GM12878 (cell line): ENCODE measurements around the gene GLE1. TPM values are rescaled to one million over a fixed set of nuclear protein-coding genes. Genes with fewer than 3 reads are reported as not detected.

Experiments
- BACH1 ChIP-seq: fragments of 450-650 bp; IDR thresholded peaks from 2 replicates; pipeline ENCODE4 v1.6.1; 2017; ENCODE audit warnings: mild to moderate bottlenecking, borderline replicate concordance
- BMI1 ChIP-seq: fragments of 450-650 bp; IDR thresholded peaks from 2 replicates; pipeline ENCODE4 v1.6.1; 2016; ENCODE audit warnings: mild to moderate bottlenecking, moderate library complexity, borderline replicate concordance
- CEBPB ChIP-seq, 2 experiments: fragments of 150-350 bp in 1 of 2; IDR thresholded peaks; 2 replicates each; pipeline ENCODE4 v1.6.1; 2012 to 2014; ENCODE audit warnings: low read depth in 2 of 2, low read length in 2 of 2, borderline replicate concordance in 1 of 2, inconsistent platforms in 1 of 2
- CREB1 ChIP-seq: IDR thresholded peaks from 2 replicates; pipeline ENCODE4 v1.6.1; 2012; ENCODE audit warnings: low read depth, mild to moderate bottlenecking, inconsistent platforms
- FOS ChIP-seq: IDR thresholded peaks from 3 replicates; pipeline ENCODE4 v1.6.1; 2011; ENCODE audit warnings: borderline replicate concordance; ENCODE audit not compliant: insufficient read length; ENCODE audit errors: extremely low read depth
- MEF2B ChIP-seq: fragments of 450-650 bp; IDR thresholded peaks from 2 replicates; pipeline ENCODE4 v1.6.1; 2018; ENCODE audit warnings: mild to moderate bottlenecking, moderate library complexity; ENCODE audit not compliant: partially characterized antibody, poor library complexity, severe bottlenecking
- NFYB ChIP-seq: IDR thresholded peaks from 2 replicates; pipeline ENCODE4 v1.6.1; 2011; ENCODE audit warnings: low read depth, mild to moderate bottlenecking, low read length, improper control_type of control experiment, moderate library complexity; ENCODE audit not compliant: insufficient read depth
- PML ChIP-seq: IDR thresholded peaks from 2 replicates; pipeline ENCODE4 v1.6.1; 2012; ENCODE audit warnings: low read length, inconsistent platforms
- POLR2A ChIP-seq: IDR thresholded peaks from 2 replicates; pipeline ENCODE4 v1.6.1; 2011; ENCODE audit warnings: low read depth, mild to moderate bottlenecking, low read length
- POLR2AphosphoS5 ChIP-seq: IDR thresholded peaks from 2 replicates; pipeline ENCODE4 v1.6.1; 2011; ENCODE audit warnings: mild to moderate bottlenecking, low read length, inconsistent platforms
- RB1 ChIP-seq: fragments of 450-650 bp; formaldehyde crosslinking; IDR thresholded peaks from 2 replicates; pipeline ENCODE4 v1.6.1; 2017; ENCODE audit warnings: mild to moderate bottlenecking, borderline replicate concordance
- SP1 ChIP-seq: IDR thresholded peaks from one replicate; pipeline ENCODE4 v1.6.1; 2011; ENCODE audit warnings: low read depth, low read length
- polyA plus RNA-seq, 11 experiments: library from polyadenylated mRNA; depleted of rRNA in 4 of 11; unstranded in 6 of 11; stranded (reverse) in 5 of 11; fragments of >200 nt; fragmentation: Nextera tagmentation in 4 of 11; fragmentation: Illumina TruSeq in 1 of 11; extraction: Ambion mirVana in 4 of 11; extraction: Trizol in 1 of 11; gene quantifications; 1 replicate in 1 of 11; 2 replicates in 10 of 11; pipeline versions ENCODE4 v1.2.1 to v1.2.3, GENCODE V29; 2011 to 2016; ENCODE audit warnings: inconsistent platforms in 2 of 11, missing spikeins in 2 of 11, low read depth in 1 of 11
- total RNA-seq, 4 experiments: library from RNA; depleted of rRNA in 3 of 4; stranded (reverse); fragments of >200 nt in 3 of 4; fragmentation: Illumina TruSeq in 1 of 4; extraction: Trizol in 1 of 4; gene quantifications; 2 replicates each; pipeline versions ENCODE4 v1.2.1 to v1.2.3, GENCODE V29; 2013 to 2021
- TF ChIP-seq, protein P1 (sequence below): fragments of 450-650 bp; formaldehyde crosslinking; IDR thresholded peaks from 2 replicates; pipeline ENCODE4 v1.4.0; 2022; ENCODE audit warnings: mild to moderate bottlenecking, moderate library complexity
- TF ChIP-seq, protein P2 (sequence below): IDR thresholded peaks from 2 replicates; pipeline ENCODE4 v1.6.1; 2012; ENCODE audit warnings: low read depth, low read length, improper control_type of control experiment
- TF ChIP-seq, protein P3 (sequence below): IDR thresholded peaks from 2 replicates; pipeline ENCODE4 v1.6.1; 2012; ENCODE audit warnings: low read depth, low read length, improper control_type of control experiment
- TF ChIP-seq, protein P4 (sequence below): IDR thresholded peaks from 2 replicates; pipeline ENCODE4 v1.6.1; 2012; ENCODE audit warnings: low read depth, low read length, improper control_type of control experiment
- TF ChIP-seq, protein P5 (sequence below): fragments of 450-650 bp; IDR thresholded peaks from 2 replicates; pipeline ENCODE4 v1.6.1; 2018; ENCODE audit warnings: borderline replicate concordance, mild to moderate bottlenecking; ENCODE audit not compliant: partially characterized antibody

GLE1 gene
- total and polyA plus RNA-seq, 10 of the 15 experiments (the other 5 are each of a cell fraction or from before 2014, with no cell fraction given), result 17.4 to 52.0 (median 37.7) TPM

DNA sequence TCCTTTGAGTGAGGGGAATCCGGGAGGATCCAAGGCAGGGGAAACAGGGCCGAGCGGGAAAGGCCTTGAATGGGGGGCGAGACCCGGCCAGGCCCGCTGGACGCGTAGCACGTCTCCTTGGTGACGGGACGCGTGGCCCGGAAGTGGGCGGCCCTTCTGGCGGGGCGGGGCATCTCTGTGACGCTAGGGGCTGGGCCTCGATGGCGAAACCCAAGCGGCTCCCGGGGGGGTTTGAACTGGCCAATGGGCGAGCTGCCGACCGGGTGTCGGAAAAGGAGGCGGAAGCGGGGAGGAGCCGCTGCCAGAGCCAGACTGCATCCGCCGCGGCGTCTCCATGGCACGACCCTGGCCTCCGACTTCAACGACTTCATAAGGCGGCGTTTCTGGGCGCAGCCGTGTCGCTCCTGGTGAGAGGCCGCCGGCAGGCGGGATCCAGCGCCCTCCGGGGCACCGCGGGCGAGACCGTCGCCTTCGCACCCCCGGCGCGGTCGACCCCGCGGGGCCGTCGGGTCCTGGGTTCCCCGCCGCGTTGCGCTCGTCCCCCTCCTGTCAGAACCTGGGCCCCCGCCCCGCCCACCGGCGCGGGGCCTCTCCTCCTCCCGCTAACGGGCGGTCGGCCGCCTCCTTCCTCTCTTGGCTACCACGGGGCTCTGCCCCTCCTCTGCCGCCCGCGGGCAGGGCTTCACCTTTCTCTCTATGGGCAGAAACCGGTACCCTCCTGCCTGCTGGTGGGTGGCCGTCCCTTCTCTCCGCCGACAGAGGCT is 48.5 kb upstream of the GLE1 start, which contains the start of gene ODF2 (continued):
- peak; percentile 56 for TF ChIP-seq BACH1
- peak; percentile 85 for TF ChIP-seq SP1
- peak; percentile 88 for TF ChIP-seq BMI1
- 0 out of 4 replicates have a peak, but pooled peaks of 1 of the 2 experiments have one; percentile 18 for TF ChIP-seq CEBPB (IDR thresholded peaks at IDR 0.05; ENCODE audit: borderline replicate concordance in 1 of 2, low read depth in 2 of 2, low read length in 2 of 2)
- TF ChIP-seq CREB1, result peak; percentile 93
- peak; percentile 91 for TF ChIP-seq POLR2A
- TF ChIP-seq MEF2B, result peak; percentile 46
- TF ChIP-seq, protein P1, sequence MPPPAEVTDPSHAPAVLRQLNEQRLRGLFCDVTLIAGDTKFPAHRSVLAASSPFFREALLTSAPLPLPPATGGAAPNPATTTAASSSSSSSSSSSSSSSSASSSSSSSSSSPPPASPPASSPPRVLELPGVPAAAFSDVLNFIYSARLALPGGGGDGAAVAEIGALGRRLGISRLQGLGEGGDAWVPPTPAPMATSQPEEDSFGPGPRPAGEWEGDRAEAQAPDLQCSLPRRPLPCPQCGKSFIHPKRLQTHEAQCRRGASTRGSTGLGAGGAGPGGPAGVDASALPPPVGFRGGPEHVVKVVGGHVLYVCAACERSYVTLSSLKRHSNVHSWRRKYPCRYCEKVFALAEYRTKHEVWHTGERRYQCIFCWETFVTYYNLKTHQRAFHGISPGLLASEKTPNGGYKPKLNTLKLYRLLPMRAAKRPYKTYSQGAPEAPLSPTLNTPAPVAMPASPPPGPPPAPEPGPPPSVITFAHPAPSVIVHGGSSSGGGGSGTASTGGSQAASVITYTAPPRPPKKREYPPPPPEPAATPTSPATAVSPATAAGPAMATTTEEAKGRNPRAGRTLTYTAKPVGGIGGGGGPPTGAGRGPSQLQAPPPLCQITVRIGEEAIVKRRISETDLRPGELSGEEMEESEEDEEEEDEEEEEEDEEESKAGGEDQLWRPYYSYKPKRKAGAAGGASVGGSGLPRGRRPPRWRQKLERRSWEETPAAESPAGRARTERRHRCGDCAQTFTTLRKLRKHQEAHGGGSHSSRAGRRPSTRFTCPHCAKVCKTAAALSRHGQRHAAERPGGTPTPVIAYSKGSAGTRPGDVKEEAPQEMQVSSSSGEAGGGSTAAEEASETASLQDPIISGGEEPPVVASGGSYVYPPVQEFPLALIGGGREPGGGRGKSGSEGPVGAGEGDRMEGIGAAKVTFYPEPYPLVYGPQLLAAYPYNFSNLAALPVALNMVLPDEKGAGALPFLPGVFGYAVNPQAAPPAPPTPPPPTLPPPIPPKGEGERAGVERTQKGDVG (CRISPR knock-in tag), result no peak
- peak; percentile 82; the same call in 1 of the 2 replicates for TF ChIP-seq NFYB
- TF ChIP-seq, protein P2, sequence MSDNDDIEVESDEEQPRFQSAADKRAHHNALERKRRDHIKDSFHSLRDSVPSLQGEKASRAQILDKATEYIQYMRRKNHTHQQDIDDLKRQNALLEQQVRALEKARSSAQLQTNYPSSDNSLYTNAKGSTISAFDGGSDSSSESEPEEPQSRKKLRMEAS, result peak; percentile 78; the same call in 1 of the 2 replicates
- peak; percentile 21; the same call in 1 of the 2 replicates for TF ChIP-seq RB1
- TF ChIP-seq, protein P3, sequence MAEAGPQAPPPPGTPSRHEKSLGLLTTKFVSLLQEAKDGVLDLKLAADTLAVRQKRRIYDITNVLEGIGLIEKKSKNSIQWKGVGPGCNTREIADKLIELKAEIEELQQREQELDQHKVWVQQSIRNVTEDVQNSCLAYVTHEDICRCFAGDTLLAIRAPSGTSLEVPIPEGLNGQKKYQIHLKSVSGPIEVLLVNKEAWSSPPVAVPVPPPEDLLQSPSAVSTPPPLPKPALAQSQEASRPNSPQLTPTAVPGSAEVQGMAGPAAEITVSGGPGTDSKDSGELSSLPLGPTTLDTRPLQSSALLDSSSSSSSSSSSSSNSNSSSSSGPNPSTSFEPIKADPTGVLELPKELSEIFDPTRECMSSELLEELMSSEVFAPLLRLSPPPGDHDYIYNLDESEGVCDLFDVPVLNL, result peak; percentile 89
- TF ChIP-seq FOS, result no peak
- TF ChIP-seq, protein P4, sequence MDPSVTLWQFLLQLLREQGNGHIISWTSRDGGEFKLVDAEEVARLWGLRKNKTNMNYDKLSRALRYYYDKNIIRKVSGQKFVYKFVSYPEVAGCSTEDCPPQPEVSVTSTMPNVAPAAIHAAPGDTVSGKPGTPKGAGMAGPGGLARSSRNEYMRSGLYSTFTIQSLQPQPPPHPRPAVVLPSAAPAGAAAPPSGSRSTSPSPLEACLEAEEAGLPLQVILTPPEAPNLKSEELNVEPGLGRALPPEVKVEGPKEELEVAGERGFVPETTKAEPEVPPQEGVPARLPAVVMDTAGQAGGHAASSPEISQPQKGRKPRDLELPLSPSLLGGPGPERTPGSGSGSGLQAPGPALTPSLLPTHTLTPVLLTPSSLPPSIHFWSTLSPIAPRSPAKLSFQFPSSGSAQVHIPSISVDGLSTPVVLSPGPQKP, result peak; percentile 94
- TF ChIP-seq PML, result no peak
- TF ChIP-seq POLR2AphosphoS5, result peak; percentile 85
- TF ChIP-seq, protein P5, sequence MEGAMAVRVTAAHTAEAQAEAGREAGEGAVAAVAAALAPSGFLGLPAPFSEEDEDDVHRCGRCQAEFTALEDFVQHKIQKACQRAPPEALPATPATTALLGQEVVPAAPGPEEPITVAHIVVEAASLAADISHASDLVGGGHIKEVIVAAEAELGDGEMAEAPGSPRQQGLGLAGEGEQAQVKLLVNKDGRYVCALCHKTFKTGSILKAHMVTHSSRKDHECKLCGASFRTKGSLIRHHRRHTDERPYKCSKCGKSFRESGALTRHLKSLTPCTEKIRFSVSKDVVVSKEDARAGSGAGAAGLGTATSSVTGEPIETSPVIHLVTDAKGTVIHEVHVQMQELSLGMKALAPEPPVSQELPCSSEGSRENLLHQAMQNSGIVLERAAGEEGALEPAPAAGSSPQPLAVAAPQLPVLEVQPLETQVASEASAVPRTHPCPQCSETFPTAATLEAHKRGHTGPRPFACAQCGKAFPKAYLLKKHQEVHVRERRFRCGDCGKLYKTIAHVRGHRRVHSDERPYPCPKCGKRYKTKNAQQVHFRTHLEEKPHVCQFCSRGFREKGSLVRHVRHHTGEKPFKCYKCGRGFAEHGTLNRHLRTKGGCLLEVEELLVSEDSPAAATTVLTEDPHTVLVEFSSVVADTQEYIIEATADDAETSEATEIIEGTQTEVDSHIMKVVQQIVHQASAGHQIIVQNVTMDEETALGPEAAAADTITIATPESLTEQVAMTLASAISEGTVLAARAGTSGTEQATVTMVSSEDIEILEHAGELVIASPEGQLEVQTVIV, result peak; percentile 78
- TF ChIP-seq, all 136 proteins: peak for 40
